Suppressor macrophage (primary cell): ENCODE measurements around the gene GUCY2D.

Experiments
- DNase-seq, 4 experiments: peaks; one replicate each; pipeline ENCODE4 v3.0.0-alpha.2; 2020 to 2022

GUCY2D gene

DNA sequence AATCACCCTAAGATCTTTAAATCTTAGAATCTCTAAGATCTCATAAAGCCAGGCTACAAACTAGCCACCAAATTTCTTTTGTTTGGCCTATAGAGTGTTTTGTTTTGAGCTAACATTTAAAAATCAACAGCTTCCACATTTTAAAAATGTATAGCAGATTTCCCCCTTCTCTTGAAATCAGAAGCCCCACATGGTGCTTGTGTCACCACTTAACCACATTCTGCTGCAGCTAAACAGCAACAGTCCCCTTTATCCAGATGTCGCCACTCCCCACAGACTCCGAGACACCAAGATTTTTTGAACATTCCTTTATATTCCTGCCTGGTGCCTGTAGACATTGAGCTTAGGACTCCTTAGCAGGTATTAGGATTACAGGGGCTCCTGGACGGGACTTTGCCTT is 16.0 kb downstream of the GUCY2D start:
- peak; percentile 51 to 79 (median 73) for DNase-seq

DNA sequence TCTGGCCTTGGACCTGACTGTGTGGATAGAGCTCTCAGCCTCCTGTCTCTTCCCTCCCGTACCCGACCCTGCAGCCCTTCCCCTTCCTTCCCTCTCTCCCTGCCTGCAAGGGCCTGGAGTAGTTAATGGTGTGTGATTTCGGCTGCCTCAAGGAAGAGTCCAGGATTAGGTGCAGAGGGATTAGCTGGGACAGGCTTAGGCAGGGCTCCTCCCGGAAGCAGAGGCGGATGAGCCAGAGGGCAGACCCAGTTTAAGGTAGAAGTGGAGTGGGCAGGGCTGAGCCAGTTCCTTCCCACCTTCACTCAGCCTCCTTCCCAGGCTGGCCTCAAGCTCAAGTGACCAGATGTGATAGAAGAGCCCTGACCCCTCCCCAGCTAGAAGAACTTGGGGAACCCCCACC is 16.8 kb downstream of the GUCY2D start:
- DNase-seq: peak in 2 of 4 experiments; percentile 36 to 53

GRCh38 chr17:8019665-8020650 is 17.5 kb downstream of the GUCY2D start:
- DNase-seq: peak; percentile 36 to 70 (median 60)

DNA sequence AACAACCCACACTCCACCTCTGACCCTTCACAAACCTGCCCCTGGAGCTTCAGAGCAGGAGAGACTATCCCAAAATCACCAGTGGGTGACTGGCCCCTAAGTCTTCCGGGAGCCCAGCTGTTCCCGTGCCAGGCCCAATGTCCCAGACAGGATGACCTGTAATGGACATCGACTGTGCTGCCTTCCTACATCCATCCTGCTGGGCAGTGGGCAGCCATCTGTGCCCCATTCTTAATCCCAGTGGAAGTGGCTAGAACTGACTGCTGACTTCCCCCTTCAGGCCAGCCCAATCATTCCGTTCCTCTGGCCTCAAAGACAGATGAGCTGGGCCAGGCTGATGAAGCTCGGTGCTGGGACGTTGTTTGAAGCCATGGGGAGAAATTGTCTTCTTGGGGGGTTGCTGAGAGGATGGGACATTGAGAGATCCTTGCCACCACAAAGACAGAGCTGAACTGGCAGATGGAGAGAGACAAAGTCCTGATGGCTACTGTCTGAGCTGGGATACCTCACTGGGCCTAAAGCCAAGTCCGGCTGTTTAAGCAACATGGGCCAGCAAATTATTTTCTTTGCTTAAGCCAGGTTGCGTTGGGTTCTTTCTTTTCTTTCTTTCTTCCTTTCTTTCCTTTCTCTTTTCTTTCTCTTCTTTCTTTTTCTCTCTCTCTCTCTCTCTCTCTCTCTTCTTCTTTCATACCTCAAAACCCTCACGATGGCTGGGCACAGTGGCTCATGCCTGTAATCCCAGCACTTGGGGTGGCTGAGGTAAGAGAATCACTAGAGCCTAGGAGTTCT is 18.6 kb downstream of the GUCY2D start:
- DNase-seq: peak in 2 of 4 experiments; percentile 39 to 40

DNA sequence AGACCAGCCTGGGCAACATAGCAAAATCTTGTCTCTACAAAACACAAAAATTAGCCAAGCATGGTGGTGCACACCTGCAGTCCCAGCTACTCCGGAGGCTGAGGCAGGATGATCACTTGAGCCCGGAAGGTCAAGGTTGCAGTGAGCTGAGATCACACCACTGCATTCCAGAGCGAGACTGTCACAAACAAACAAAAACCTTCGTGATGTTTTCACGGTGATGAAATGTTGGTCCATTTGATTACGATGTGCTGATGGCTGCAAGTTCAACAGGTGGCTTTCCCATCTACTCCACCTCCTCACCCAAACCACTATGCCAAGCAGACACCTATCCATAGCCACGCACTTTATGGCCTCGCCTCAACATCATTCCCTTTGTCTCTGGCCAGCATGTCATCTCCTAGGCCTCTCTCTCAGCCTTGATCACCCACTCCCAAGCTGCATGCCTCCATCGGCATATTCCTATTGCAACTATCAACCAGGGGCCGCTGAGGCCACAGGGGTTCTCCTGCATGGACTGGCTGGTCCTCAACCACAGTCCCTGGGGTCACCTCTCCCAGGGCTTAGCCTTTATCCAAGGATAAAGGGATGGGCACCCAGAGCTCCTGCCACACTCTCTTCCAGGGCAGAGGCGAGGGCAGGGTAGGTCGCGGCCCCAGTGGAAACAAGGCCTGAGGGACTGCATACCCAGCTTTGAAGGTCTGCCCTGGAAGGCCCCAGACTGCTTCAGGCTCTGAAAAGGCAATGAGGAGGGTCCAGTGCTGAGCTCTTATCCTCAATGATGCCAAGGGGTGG is 19.3 kb downstream of the GUCY2D start:
- DNase-seq: no peak

- DNase-seq: peak in 2 of 4 experiments; percentile 34 to 43
Measured at GRCh38 chr17:8022360-8023003, 20.1 kb downstream of the GUCY2D start.

DNA sequence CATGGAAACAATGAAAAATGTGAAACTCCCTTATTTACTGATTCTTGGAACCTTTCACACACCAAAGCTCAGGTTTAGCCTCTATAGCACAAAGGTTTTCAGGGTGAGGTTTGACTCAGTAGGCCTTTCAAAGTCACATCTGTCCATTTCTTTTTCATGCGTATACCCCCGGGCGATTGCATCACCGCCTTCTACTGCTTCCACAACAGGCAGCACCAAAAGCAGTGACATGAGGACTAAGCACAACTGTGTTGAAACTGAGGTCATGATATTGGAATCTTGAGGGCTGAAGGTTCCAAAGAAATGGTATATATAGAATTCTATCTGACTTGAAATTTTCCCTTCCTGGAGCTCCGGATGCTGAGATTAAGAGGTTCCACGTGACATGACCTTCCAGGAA is 21.7 kb downstream of the GUCY2D start:
- peak in 3 of 4 experiments; percentile 37 to 53 (median 47) for DNase-seq

GRCh38 chr17:8025176-8025911 is 22.9 kb downstream of the GUCY2D start:
- DNase-seq: no peak

GRCh38 chr17:8029121-8029520 is 26.7 kb downstream of the GUCY2D start:
- DNase-seq: no peak

- no peak for DNase-seq
Measured at GRCh38 chr17:8031261-8031661, 28.8 kb downstream of the GUCY2D start.

DNA sequence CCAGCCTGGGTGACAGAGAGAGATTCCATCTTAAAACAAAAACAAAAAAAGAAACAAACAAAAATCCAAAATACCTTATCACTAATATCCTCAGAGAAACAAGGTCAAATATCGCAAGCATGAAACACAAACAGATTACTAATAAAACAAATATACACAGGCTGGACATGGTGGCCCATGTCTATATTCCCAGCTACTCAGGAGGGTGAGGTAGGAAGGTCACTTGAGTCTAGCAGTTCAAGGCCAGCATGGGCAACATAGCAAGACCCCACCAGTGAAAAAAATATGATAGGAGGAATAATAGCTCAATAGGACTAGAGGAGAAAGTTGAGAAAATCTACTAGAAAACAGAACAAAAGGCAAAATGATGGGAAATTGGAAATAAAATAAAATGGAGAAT is 29.5 kb downstream of the GUCY2D start:
- DNase-seq: no peak

- DNase-seq: no peak
Measured at GRCh38 chr17:8032442-8032841, 30.0 kb downstream of the GUCY2D start.

GRCh38 chr17:8038954-8039610 is 36.7 kb downstream of the GUCY2D start, which contains the start of gene ALOX15B:
TSS of gene ALOX15B (plus strand) at chr17:8039059. CDS start at chr17:8039156, 97 bp downstream.
- DNase-seq: peak in 2 of 4 experiments; percentile 50 to 61

GRCh38 chr17:8039611-8040168 is 37.3 kb downstream of the GUCY2D start:
- no peak for DNase-seq

- DNase-seq: peak; percentile 81 to 92 (median 88)
Measured at GRCh38 chr17:8041249-8041928, 39.0 kb downstream of the GUCY2D start.

GRCh38 chr17:8041979-8042378 is 39.6 kb downstream of the GUCY2D start:
- peak in 2 of 4 experiments; percentile 31 to 32 for DNase-seq

GRCh38 chr17:8044819-8045810 is 42.7 kb downstream of the GUCY2D start:
- no peak for DNase-seq

- no peak for DNase-seq
Measured at GRCh38 chr17:8046306-8046928, 44.0 kb downstream of the GUCY2D start.
